Skeletal muscle satellite cell (primary cell): ENCODE results near the gene LFNG. TPM values are rescaled to one million over a fixed set of nuclear protein-coding genes. Genes with fewer than 3 reads are reported as not detected.

Experiments used
- H3K27me3 ChIP-seq: 2 replicates; pipeline ENCODE4 v1.7.0; 2013; ENCODE audit warnings: low read length; ENCODE audit not compliant: control insufficient read depth, insufficient read depth
- H3K36me3 ChIP-seq: 2 replicates; pipeline ENCODE4 v1.7.0; 2013; ENCODE audit warnings: mild to moderate bottlenecking, control low read depth, low read length; ENCODE audit not compliant: insufficient read depth
- H3K4me1 ChIP-seq: 2 replicates; pipeline ENCODE4 v1.7.0; 2013; ENCODE audit warnings: low read length; ENCODE audit not compliant: control insufficient read depth, insufficient read depth
- H3K4me2 ChIP-seq: 2 replicates; pipeline ENCODE4 v1.7.0; 2013; ENCODE audit warnings: mild to moderate bottlenecking, low read length
- H3K4me3 ChIP-seq: 2 replicates; pipeline ENCODE4 v1.7.0; 2013; ENCODE audit warnings: low read length
- H3K9ac ChIP-seq: 2 replicates; pipeline ENCODE4 v1.7.0; 2013; ENCODE audit warnings: mild to moderate bottlenecking, low read depth, low read length, moderate library complexity
- H3K9me3 ChIP-seq: replicated peaks from 2 replicates; pipeline ENCODE4 v1.7.0; 2013; ENCODE audit warnings: mild to moderate bottlenecking, control low read depth, low read length
- small RNA-seq: library from RNA; depleted of rRNA; stranded (forward); fragments of <200 nt; gene quantifications from one replicate; pipeline ENCODE3, GENCODE V24; 2012

Gene LFNG

GRCh38 chr7:2575733-2576340, 56.3 kb downstream of the LFNG start:
- no peaks in the 10 kb centered on the region for H3K9me3 ChIP-seq
- H3K4me2 ChIP-seq, result no peak overlapping the region
- peaks cover 35% of the 10 kb centered on the region for H3K36me3 ChIP-seq
- no peaks in the 10 kb centered on the region for H3K27me3 ChIP-seq
- H3K9ac ChIP-seq, result no peak overlapping the region
- no peak overlapping the region for H3K4me3 ChIP-seq
- H3K4me1 ChIP-seq, result no peaks in the 10 kb centered on the region

- Histone ChIP-seq H3K4me3 (no peak overlapping the region), H3K9ac (no peak overlapping the region), H3K27me3 (no peaks in the 10 kb centered on the region), H3K4me2 (no peak overlapping the region), H3K9me3 (no peaks in the 10 kb centered on the region), H3K36me3 (peaks cover 32% of the 10 kb centered on the region), H3K4me1 (no peaks in the 10 kb centered on the region)
Measured at GRCh38 chr7:2576742-2577491, 57.3 kb downstream of the LFNG start.

Small RNA genes within 50 kb of the gene (small RNA-seq; reads per million reads assigned to genes)
- gene MIR4648, result not detected
